Neural cell (in vitro differentiated cells): Measurements from ENCODE around the gene PLEKHG3.

Experiments
- EP300 ChIP-seq: fragments of 450-650 bp; conservative IDR thresholded peaks from 2 replicates; pipeline ENCODE4 v1.6.1; 2014; ENCODE audit warnings: antibody characterized with exemption, mild to moderate bottlenecking, moderate library complexity; ENCODE audit not compliant: poor library complexity, severe bottlenecking
- EZH2 ChIP-seq: fragments of 200-600, 300-800 bp; shearing (Covaris generic), sonication (generic); IDR thresholded peaks from 2 replicates; pipeline ENCODE4 v1.6.1; 2014; ENCODE audit warnings: antibody characterized with exemption, low read length, borderline replicate concordance, mild to moderate bottlenecking; ENCODE audit not compliant: insufficient read depth, poor library complexity, severe bottlenecking
- POLR2AphosphoS5 ChIP-seq: IDR thresholded peaks from 2 replicates; pipeline ENCODE4 v1.6.1; 2012
- TF ChIP-seq, protein P1 (sequence below): fragments of 450-650 bp; IDR thresholded peaks from 2 replicates; pipeline ENCODE4 v1.5.1; 2014; ENCODE audit warnings: antibody characterized with exemption, mild to moderate bottlenecking, moderate library complexity; ENCODE audit not compliant: poor library complexity, severe bottlenecking

DNA sequence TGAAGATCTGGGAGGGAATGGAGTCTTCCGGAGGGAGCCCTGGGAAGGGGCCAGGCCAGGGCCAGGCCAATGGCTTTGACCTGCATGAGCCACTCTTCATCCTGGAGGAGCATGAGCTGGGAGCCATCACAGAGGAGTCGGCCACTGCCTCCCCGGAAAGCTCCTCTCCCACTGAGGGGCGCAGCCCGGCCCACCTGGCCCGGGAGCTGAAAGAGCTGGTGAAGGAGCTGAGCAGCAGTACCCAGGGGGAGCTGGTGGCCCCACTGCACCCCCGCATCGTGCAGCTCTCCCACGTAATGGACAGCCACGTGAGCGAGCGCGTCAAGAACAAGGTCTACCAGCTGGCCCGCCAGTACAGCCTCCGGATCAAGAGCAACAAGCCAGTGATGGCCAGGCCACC lies 37.7 kb downstream of the PLEKHG3 start:
- TF ChIP-seq, protein P1, sequence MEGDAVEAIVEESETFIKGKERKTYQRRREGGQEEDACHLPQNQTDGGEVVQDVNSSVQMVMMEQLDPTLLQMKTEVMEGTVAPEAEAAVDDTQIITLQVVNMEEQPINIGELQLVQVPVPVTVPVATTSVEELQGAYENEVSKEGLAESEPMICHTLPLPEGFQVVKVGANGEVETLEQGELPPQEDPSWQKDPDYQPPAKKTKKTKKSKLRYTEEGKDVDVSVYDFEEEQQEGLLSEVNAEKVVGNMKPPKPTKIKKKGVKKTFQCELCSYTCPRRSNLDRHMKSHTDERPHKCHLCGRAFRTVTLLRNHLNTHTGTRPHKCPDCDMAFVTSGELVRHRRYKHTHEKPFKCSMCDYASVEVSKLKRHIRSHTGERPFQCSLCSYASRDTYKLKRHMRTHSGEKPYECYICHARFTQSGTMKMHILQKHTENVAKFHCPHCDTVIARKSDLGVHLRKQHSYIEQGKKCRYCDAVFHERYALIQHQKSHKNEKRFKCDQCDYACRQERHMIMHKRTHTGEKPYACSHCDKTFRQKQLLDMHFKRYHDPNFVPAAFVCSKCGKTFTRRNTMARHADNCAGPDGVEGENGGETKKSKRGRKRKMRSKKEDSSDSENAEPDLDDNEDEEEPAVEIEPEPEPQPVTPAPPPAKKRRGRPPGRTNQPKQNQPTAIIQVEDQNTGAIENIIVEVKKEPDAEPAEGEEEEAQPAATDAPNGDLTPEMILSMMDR: no peak
- TF ChIP-seq EZH2 (no peak), EP300 (no peak), POLR2AphosphoS5 (no peak)
